Hepatocyte (in vitro differentiated cells): ENCODE data around the gene STK32C. TPM values are rescaled to one million over a fixed set of nuclear protein-coding genes. Genes with fewer than 3 reads are reported as not detected.

Experiments used
- DNase-seq: peaks from one replicate; pipeline ENCODE4 v3.0.0-alpha.2; 2016; ENCODE audit warnings: low spot score
- H2AFZ ChIP-seq: fragments of 200-600 bp; sonication (generic); 2 replicates; pipeline ENCODE4 v1.6.0; 2016; ENCODE audit warnings: antibody characterized with exemption, mild to moderate bottlenecking
- H3K27ac ChIP-seq: fragments of 200-600 bp; sonication (generic); 2 replicates; pipeline ENCODE4 v1.5.1; 2016; ENCODE audit warnings: mild to moderate bottlenecking
- H3K27me3 ChIP-seq: fragments of 200-600 bp; sonication (generic); 2 replicates; pipeline ENCODE4 v1.6.1; 2016
- H3K36me3 ChIP-seq: fragments of 200-600 bp; sonication (generic); replicated peaks from 2 replicates; pipeline ENCODE4 v1.5.1; 2016; ENCODE audit warnings: low read depth; ENCODE audit not compliant: insufficient read depth
- H3K4me1 ChIP-seq: fragments of 200-600 bp; sonication (generic); 2 replicates; pipeline ENCODE4 v1.5.1; 2016; ENCODE audit warnings: mild to moderate bottlenecking, moderate library complexity; ENCODE audit not compliant: insufficient read depth
- H3K4me2 ChIP-seq: fragments of 200-600 bp; sonication (generic); 2 replicates; pipeline ENCODE4 v1.6.0; 2016
- H3K4me3 ChIP-seq: fragments of 200-600 bp; sonication (generic); 2 replicates; pipeline ENCODE4 v1.5.1; 2016; ENCODE audit warnings: mild to moderate bottlenecking
- H3K79me2 ChIP-seq: fragments of 200-600 bp; sonication (generic); 2 replicates; pipeline ENCODE4 v1.6.0; 2017; ENCODE audit warnings: mild to moderate bottlenecking
- H3K9me2 ChIP-seq: fragments of 200-600 bp; sonication (generic); replicated peaks from 2 replicates; pipeline ENCODE4 v1.6.0; 2017; ENCODE audit warnings: mild to moderate bottlenecking; ENCODE audit not compliant: insufficient read depth
- H3K9me3 ChIP-seq: fragments of 200-600 bp; sonication (generic); 2 replicates; pipeline ENCODE4 v1.5.1; 2016; ENCODE audit warnings: low read depth, mild to moderate bottlenecking
- H4K20me1 ChIP-seq: fragments of 200-600 bp; sonication (generic); 2 replicates; pipeline ENCODE4 v1.6.0; 2016; ENCODE audit warnings: mild to moderate bottlenecking; ENCODE audit not compliant: insufficient read depth, poor library complexity, severe bottlenecking
- CTCF ChIP-seq: fragments of 200-600 bp; sonication (generic); IDR thresholded peaks from 2 replicates; pipeline ENCODE4 v1.5.1; 2016; ENCODE audit warnings: antibody characterized with exemption, mild to moderate bottlenecking; ENCODE audit not compliant: poor library complexity
- EZH2 ChIP-seq: fragments of 200-600 bp; sonication (generic); IDR thresholded peaks from 2 replicates; pipeline ENCODE4 v1.6.1; 2016; ENCODE audit warnings: antibody characterized with exemption, mild to moderate bottlenecking, borderline replicate concordance
- EZH2phosphoT487 ChIP-seq: fragments of 200-600 bp; sonication (generic); IDR thresholded peaks from one replicate; pipeline ENCODE4 v1.6.1; 2018; ENCODE audit warnings: antibody characterized with exemption, mild to moderate bottlenecking, low read depth, moderate library complexity; ENCODE audit not compliant: unreplicated experiment, severe bottlenecking
- WGBS: methylation state at CpG from one replicate; pipeline ENCODE4 v1.1.6; 2016; ENCODE audit warnings: low lambda C conversion rate; ENCODE audit errors: missing lambda C conversion rate; 5-methylcytosine and 5-hydroxymethylcytosine counted together
- polyA plus RNA-seq: library from polyadenylated mRNA; unstranded; fragments of >200 nt; fragmentation: Nextera tagmentation; extraction: Ambion mirVana; gene quantifications from 2 replicates; pipeline ENCODE4 v1.2.1, GENCODE V29; 2016
- total RNA-seq: library from RNA; depleted of rRNA; stranded (reverse); fragments of >200 nt; gene quantifications from 2 replicates; pipeline ENCODE4 v1.2.3, GENCODE V29; 2014

The STK32C gene
- total and polyA plus RNA-seq, 2 experiments from 2014 or later: 7.9 to 12.2 TPM

GRCh38 chr10:132169766-132170560 lies 137.8 kb downstream of the STK32C start:
- Histone ChIP-seq H3K79me2 (no peaks in the 10 kb centered on the region), H3K4me2 (no peak overlapping the region), H3K9me3 (no peaks in the 10 kb centered on the region), H3K9me2 (no peaks in the 10 kb centered on the region), H3K36me3 (no peaks in the 10 kb centered on the region), H3K27ac (no peak overlapping the region), H2AFZ (no peak overlapping the region), H3K4me1 (no peaks in the 10 kb centered on the region), H3K4me3 (no peak overlapping the region), H4K20me1 (no peaks in the 10 kb centered on the region), H3K27me3 (peaks cover under 1% of the 10 kb centered on the region)
- TF ChIP-seq EZH2: no peak
- TF ChIP-seq EZH2phosphoT487: no peak
- no peak for TF ChIP-seq CTCF
- 92% methylated on average over 41 of the region's 46 CpGs for WGBS
- DNase-seq: no peak

DNA sequence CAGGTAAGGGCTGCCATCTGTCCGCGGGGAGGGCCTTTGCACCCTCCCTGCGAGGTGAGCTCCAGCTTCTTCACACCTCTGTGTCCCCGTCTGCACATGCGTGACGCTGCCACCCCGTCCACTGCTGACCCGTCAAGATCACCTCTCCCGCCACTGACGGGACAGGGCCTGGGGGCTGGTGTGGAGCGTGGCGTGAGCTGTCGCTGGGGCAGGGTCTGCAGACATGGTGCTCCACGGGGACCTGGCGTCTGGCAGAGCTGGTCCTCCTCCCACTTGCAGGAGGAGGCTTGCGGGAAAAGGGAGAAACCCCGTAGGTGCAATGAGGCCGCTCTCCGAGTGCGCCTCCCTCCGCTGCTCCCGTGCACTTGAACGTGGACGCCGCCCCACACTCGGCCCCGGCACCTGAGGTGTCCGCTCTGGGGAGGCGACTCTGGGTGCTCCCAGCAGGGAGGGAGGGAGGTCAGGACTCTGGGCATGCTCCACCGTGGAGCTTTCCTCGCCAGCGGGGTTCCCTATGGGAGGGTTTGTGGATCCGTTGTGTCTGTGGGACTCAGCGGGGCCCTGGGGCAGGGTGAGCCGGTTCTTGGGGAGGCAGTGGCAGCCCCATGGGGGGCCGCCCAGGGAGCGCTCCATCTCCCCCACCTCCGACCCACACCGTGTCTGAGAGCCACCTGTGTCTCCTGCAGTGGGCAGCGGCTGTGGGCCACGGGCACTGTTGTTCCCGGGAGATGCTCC lies 138.6 kb downstream of the STK32C start:
- Histone ChIP-seq H4K20me1 (no peaks in the 10 kb centered on the region), H3K9me3 (no peaks in the 10 kb centered on the region), H3K4me1 (no peaks in the 10 kb centered on the region), H3K4me2 (no peak overlapping the region), H2AFZ (no peak overlapping the region), H3K36me3 (no peaks in the 10 kb centered on the region), H3K9me2 (no peaks in the 10 kb centered on the region), H3K79me2 (no peaks in the 10 kb centered on the region), H3K27ac (no peak overlapping the region), H3K4me3 (no peak overlapping the region), H3K27me3 (peaks cover 4% of the 10 kb centered on the region)
- TF ChIP-seq EZH2phosphoT487 (no peak), CTCF (no peak), EZH2 (no peak)
- WGBS: 93% methylated on average over 39 of the region's 42 CpGs
- DNase-seq: no peak

DNA sequence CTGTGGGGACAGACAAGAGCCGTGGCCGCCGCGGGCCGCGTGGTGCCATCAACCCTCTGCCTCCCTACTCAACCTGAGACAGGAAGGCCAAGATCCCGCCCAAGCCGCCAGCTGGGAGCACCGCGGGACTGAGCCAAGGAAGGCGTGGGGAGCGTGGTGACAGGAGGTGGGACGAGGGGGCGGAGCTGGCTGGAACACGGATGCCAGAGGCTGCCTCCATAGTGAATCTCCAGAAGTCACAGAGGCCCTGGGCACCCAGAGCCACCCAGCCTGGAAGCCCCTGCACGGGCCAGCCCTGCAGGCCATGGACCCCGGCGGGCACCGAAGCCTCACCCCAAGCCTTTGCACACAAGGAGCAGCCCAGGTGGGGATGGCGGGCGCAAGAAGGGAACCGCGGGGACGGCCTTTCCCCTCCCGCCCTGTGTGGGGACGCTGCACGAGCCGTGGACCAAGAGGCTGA lies 139.1 kb downstream of the STK32C start:
- H3K36me3 ChIP-seq: no peaks in the 10 kb centered on the region
- TF ChIP-seq CTCF: no peak
- no peak for TF ChIP-seq EZH2phosphoT487
- H4K20me1 ChIP-seq: no peaks in the 10 kb centered on the region
- H3K4me1 ChIP-seq: no peaks in the 10 kb centered on the region
- H3K4me2 ChIP-seq: no peak overlapping the region
- no peak overlapping the region for H2AFZ ChIP-seq
- peaks cover 7% of the 10 kb centered on the region for H3K27me3 ChIP-seq
- DNase-seq: no peak
- H3K9me3 ChIP-seq: no peaks in the 10 kb centered on the region
- 93% methylated on average over 25 of the region's 28 CpGs for WGBS
- H3K79me2 ChIP-seq: no peaks in the 10 kb centered on the region
- no peak overlapping the region for H3K4me3 ChIP-seq
- no peaks in the 10 kb centered on the region for H3K9me2 ChIP-seq
- no peak overlapping the region for H3K27ac ChIP-seq
